ENCODE measurements around the gene CMTR2. TPM values are rescaled to one million over a fixed set of nuclear protein-coding genes. Genes with fewer than 3 reads are reported as not detected.

The CMTR2 gene
- total RNA-seq, 1 experiment from 2014 or later, result 13.4 TPM

GRCh38 chr16:71288890-71289731 is at the start of gene CMTR2 (continued):
- peak; percentile 73; the same call in 1 of the 2 replicates for TF ChIP-seq ZNF281 (CRISPR knock-in tag; IDR thresholded peaks at IDR 0.05)
- TF ChIP-seq MXD4 (CRISPR knock-in tag; IDR thresholded peaks at IDR 0.05; ENCODE audit: borderline replicate concordance), result no peak
- TF ChIP-seq TCF7 (CRISPR knock-in tag; IDR thresholded peaks at IDR 0.05; ENCODE audit: low read depth), result no peak
- TF ChIP-seq E2F5 (CRISPR knock-in tag; IDR thresholded peaks at IDR 0.05), result peak; percentile 76; the same call in 1 of the 2 replicates
- no peak for TF ChIP-seq ZNF219 (CRISPR knock-in tag; IDR thresholded peaks at IDR 0.05; ENCODE audit: borderline replicate concordance)
- TF ChIP-seq PRRX2 (CRISPR knock-in tag; IDR thresholded peaks at IDR 0.05), result no peak
- peak; percentile 93 for TF ChIP-seq ARID4B (CRISPR knock-in tag; IDR thresholded peaks at IDR 0.05; ENCODE audit: borderline replicate concordance)
- no peak for TF ChIP-seq ZNF425 (CRISPR knock-in tag; conservative IDR thresholded peaks at IDR 0.05)
- TF ChIP-seq ZNF317 (CRISPR knock-in tag; IDR thresholded peaks at IDR 0.05; ENCODE audit: borderline replicate concordance, low read depth), result no peak
- peak; percentile 80 for TF ChIP-seq GABPB1 (CRISPR knock-in tag; IDR thresholded peaks at IDR 0.05)
- TF ChIP-seq SMAD3 (CRISPR knock-in tag; IDR thresholded peaks at IDR 0.05; ENCODE audit: borderline replicate concordance), result peak; percentile 81
- TF ChIP-seq NFATC4 (CRISPR knock-in tag; IDR thresholded peaks at IDR 0.05), result no peak
- TF ChIP-seq SP1 (CRISPR knock-in tag; conservative IDR thresholded peaks at IDR 0.05), result 0 out of 2 replicates have a peak, but pooled peaks have one; percentile 34
- TF ChIP-seq ZMAT4 (CRISPR knock-in tag; IDR thresholded peaks at IDR 0.05), result no peak
- 0 out of 2 replicates have a peak, but pooled peaks have one; percentile 80 for TF ChIP-seq RELA (CRISPR knock-in tag; IDR thresholded peaks at IDR 0.05; ENCODE audit: borderline replicate concordance)
- TF ChIP-seq ESRRA (CRISPR knock-in tag; IDR thresholded peaks at IDR 0.05; ENCODE audit: borderline replicate concordance), result peak; percentile 84; the same call in 1 of the 2 replicates
- TF ChIP-seq ZNF121 (CRISPR knock-in tag; IDR thresholded peaks at IDR 0.05), result no peak
- no peak for TF ChIP-seq RORB (CRISPR knock-in tag; IDR thresholded peaks at IDR 0.05)
- TF ChIP-seq NFYB (CRISPR knock-in tag; conservative IDR thresholded peaks at IDR 0.05; ENCODE audit: low read depth), result no peak
- TF ChIP-seq MYBL2 (CRISPR knock-in tag; IDR thresholded peaks at IDR 0.05), result no peak
- no peak for TF ChIP-seq CBFB (CRISPR knock-in tag; IDR thresholded peaks at IDR 0.05; ENCODE audit: low read depth)
- no peak for TF ChIP-seq IRF2 (CRISPR knock-in tag; IDR thresholded peaks at IDR 0.05; ENCODE audit: borderline replicate concordance, low read depth)
- TF ChIP-seq CREM (CRISPR knock-in tag; IDR thresholded peaks at IDR 0.05), result 0 out of 2 replicates have a peak, but pooled peaks have one; percentile 76
- peak; percentile 56; the same call in 1 of the 2 replicates for TF ChIP-seq FOXP1 (CRISPR knock-in tag; IDR thresholded peaks at IDR 0.05; ENCODE audit: borderline replicate concordance)
- TF ChIP-seq IRF1 (CRISPR knock-in tag; IDR thresholded peaks at IDR 0.05), result no peak

Data from WTC11 (cell line).